Stimulated activated CD8-positive, alpha-beta memory T cell treated with anti-CD3 and anti-CD28 coated beads, Interleukin-15, amount 100 ng/mL, for 4 hours (primary cell): Measurements from ENCODE around the gene ATP1A1.

Source experiments
- DNase-seq, 2 donors: peaks; one replicate each; pipeline ENCODE4 v3.0.0-alpha.2; 2020; ENCODE audit warnings: low read depth in 2 of 2

ATP1A1 gene

DNA sequence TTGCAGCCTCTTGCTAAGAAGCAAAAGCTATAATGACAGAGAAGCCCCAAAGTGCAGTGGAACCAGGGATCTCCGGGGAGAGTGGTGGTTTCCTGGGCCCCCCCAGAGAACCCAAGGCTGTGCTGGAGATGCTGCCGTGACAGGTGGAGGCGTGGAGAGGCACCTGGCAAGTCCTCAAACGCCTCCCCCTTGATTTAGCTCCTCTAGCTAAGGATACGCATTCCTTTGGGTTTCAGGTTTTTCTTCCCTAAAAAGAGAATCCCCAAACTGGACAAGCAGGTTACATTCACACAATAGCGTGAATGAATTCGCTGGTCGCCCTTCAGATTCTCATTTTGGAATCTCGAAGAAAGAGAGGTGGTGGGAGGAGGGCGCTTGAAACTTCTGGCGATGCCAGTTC is 853 bp upstream of the ATP1A1 start:
- DNase-seq, result no peak

DNA sequence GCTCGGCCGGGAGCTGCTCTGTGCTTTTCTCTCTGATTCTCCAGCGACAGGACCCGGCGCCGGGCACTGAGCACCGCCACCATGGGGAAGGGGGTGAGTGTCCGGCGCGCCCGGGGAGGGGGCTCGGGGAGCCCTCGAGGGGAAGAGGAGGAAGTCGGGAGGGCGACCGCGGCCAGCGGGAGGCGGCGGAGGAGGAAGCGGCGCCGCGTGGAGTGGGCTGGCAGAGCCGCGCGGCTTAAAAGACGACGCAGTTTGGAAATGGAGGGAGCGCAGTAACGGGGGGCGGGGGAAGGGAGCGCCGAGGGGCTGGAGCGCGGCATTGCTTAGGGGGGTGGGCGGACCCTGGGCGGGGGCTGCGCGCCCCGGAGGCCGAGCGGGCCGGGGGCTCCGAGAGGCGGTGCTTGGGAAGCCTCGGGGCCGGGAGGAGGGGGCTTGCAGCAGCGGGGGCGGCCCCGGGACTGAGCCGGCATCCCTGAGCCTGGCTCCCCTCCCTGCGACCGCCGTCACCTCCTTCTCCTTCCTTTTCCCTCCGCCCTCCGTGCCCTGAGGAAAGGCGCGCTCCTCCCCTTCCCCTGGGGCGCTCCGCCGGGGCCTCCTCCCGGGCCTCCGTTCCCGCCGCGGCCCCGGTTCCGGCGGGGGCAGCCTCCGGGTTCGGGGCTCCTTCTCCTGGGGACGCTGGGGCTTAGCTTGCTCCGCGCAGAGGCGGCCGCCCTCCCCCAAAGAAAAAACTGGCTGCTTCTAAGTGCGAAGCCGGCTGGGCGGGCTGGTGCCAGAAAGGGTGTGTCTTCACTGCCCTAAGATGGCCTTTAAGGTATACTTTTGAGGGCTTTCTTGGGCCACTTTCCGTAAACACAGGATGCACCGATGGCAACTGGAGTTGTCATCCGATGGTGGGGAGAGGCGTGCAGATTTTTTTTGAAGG is 648 bp downstream of the ATP1A1 start:
- peak; percentile 30 to 32 for DNase-seq

DNA sequence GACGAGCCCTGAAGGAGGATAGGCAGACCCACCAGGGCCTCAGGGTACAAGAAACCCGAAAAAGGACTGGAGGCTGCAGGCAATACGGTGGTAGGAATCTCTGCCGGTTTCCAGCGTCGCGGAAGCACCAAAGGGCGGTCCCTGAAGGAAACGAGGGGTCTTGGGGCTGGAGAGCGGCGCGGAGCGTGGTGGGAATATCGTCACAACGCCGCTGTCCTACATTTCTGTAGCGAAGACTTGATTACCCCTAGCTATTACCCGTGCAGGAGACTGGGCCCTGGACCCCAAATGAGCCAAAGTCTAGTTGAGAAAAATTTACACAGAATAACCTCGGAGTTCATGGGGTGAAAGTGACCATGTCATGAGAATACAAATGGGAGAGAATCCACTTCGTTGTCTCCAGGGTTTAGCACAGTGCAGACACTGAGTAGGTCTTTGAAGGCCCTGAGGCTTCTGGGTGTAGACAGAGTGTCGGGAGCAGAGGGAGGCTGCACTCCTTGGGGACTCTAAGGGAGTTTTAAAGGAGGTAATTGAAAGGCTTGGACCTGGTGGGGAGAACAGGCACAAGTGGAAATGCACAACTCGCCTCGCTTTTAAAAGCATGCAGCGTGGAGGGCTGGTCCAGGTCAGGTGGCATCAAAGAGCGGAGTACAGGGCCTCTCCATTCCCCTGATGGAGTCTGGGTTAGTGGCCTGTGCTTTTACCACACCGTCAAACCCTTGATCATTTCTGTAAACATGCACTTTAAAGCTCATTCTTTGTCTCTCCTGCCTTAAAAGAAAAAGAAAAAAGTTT is 1.5 kb downstream of the ATP1A1 start:
- no peak for DNase-seq

DNA sequence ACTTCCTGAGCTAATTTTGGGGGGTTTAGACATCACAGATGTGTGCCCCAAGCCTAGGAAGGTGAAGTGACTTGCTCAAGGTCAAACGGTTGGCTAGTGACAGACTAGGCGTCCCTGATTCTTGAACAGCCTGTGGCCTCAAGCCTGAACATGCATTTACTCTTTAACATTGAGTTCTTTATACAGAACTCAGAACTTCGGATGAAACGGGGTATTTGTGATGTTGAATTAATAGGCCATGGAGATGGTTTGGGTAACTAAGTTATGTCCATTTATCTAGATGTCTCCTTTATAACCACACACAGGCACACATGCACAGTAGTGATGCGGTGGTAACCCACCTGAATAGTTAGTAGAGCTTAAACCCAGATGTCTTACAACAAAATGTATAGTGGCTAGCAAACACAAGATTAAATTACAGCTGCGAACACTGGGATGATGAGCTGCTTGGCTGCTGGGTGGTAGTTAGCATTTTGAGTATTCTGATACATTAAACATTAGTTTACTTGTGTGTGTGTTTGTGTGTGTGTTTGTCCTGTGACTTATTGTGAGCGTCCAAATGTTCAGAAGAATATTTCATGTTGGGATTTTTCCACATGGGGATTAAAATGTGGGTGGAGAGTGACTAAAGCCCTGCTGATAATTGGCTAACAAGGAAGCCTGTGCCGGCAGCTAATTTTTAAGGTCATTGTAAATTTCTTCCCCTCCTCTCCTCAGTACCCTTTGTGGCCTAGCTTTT is 2.3 kb downstream of the ATP1A1 start:
- DNase-seq, result no peak

DNA sequence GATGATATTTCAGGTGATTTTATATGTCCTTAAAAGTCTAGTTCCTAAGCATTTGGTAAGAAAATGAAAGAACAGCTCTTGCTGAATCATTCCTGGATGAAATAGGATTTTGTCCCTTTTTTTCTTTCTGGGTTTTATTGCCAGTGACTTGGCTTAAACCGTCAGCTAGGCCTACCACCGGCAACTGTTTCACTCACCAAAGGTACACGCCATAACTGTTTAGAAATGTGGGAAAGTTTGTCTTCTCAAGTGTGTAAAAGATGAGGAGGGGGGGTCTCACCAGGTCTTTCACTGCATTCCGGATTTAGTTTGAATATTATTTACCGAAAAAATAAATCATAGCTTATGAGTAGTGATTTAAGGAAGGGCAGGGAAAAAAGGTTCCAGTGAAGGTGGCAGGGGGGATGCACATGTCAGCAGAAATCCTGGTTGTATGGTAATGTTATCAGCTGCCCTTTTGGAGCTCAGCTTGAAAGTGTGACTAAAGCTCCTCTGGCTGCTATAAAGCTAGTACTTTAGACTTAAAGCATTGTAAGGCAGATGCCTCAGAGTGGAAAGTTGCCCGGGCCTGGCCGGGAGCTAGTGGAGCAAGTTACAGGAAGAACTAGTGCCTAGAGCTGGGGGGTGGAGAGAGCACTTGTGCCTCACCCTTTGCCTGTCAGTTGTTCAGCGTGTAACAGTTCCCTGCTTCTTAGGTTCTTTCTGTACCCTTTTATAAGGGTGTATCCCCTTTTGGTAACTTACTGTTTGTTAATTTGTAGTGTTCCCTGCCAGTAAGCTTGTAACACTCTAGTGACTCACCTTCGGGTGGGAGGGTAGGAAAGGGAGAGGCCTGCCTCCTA is 3.1 kb downstream of the ATP1A1 start:
- no peak for DNase-seq

DNA sequence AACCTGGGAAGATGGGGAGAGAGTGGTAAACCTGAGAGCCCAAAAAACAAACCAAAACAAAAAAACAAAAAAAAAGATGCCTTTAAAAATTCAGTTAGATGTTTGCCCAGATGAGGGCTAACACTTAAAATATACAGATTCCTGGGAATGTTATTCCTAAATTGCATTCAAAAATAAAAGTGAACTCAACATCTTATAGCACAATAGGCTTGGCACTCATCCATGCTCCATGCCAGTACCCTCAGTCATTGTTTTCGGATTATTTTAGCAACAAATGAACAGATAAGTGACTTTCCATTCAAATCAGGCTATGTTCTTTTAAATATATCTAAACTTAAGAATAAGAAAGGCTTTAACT is 3.7 kb downstream of the ATP1A1 start:
- no peak for DNase-seq

DNA sequence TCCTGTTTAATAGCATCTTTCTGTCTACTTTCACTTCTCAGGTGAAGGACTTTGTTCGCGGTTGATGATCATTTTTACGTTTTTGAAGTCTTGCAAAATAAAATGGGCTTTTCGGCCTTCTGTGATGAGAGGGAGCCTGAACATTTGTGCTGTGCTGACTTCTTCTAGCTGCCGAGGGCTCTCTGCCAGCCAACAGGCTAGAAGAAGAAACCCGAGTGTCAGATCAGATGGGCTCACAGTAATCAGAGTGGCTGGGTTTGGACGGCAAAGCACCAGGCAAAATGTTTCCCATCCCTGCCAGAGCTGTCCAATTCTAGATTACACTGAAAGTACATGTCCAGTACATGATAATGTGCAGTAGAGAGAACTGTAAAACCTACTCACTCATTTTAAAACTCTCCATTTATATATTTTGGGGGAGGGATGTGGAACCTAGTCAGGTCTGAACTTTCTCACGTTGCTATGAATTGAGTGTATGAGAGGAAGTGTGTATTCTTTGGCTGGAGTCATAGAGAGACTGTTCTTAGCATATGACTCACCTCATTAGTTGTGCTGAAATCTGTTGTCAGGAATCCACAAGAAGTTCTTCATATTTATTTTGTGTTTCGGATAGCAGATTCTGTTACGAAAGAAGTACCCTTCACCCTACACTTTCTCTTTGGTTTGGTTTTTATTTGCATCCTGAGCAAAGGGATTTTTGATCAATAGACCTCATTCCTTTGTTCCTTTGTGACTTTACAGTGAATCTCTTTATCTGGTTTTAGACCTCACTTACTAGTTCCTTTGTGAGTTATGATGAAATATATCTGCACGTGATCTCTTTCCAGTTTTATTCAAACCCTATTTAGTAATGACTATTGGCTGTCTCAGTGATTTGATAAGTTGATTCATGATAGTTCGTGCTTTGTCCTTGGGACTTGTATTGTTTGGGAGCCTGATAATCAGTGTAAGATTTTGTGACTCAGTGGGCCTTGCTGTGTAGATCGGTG is 4.8 kb downstream of the ATP1A1 start:
- no peak for DNase-seq

DNA sequence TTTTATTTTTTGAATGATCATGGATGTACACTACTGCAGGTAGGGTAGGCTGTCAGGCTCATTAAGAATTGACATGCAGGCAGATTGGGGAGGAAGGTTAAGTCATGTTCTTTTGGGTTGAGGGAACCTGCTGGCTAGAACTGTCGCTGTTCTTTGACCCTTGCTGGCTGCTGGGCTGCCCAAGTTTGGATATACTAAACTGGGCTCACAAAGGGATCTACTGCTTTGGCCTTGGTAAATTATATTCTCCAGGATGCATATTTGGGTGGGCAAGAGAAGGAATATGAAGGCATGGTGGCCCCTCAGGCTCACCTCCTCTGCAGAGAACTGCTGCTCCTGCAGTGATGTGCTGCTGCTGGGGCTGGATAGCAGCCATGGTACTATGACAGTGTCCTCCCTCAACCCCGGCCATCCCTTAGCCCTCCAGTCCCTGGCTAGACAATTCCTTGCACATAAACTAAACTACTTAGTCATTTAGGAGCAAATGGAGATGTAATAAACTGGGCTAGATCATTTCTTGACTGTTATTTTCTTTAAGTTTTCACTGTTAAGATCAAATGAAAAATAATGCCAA is 6.1 kb downstream of the ATP1A1 start:
- DNase-seq, result no peak

DNA sequence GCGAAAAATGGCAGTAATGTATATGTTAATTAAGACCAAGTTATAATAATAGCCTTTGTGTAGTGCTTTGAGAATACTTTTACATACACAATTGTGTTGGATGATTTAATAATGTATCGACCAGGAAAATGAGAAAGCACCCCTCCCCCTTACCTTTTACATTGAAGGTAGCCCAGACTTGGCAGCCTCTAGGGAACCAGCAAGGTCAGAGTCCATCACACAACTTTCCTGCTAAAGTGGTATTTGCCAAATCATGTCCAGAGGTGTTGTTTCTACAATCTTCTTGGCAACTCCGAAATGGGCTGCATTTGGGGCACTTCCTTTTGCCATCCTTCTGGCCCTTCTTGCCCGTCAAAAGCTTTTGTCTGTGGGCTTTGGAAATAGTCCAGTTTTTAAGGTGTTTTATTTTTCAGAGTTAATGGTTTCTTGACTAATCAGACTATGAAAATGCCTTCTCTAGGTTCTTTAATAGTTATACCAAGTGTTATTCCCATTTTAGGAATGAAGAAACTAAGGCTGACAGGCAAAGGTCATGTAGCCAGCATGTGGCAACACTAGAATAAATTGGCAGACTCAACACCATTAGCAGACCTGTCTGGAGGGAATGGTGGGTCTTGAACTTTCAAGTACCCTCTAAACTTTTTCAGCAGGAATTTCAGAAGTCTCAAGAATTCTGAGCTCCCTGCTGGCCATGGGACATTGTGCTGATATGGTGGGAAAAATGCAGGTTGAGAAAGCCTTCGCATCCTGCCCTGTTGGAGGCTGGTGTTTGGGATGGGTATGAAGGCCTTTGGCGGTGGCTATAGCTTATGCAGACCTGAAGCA is 6.8 kb downstream of the ATP1A1 start:
- DNase-seq, result no peak

DNA sequence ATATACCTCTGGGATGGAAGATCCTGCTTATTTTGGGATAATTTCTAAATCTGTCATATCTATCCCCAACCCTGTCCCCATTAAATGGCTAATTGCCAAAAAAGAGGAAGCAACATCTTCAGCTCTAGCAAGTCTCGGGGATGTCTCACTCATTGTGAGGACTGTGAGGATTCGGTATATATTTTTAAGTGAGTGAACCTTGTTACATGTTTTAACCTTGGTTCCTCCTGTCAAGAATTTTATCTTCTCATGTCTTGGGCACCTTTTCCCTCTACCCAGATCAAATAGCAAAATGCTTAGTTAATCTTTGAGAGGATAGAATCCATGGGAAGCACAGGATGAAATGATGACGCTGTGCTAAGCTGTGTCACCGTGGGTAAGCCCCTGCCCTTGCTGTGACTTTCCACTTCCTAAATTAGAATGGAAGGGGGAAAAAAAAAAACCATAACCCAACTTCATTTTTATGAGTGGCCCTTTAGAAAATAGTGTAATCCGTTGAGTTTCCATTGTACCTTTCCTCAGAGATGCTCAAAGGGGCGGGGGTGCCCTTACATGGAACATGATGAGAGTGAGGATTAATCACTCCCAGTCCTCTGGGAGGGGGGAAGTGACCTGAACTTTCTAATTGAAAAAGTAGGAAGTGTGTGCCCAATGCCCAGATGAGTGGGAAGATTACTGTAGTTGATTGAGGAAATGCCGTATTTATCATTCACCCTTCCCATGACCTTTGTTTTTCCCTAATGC is 7.6 kb downstream of the ATP1A1 start:
- no peak for DNase-seq

DNA sequence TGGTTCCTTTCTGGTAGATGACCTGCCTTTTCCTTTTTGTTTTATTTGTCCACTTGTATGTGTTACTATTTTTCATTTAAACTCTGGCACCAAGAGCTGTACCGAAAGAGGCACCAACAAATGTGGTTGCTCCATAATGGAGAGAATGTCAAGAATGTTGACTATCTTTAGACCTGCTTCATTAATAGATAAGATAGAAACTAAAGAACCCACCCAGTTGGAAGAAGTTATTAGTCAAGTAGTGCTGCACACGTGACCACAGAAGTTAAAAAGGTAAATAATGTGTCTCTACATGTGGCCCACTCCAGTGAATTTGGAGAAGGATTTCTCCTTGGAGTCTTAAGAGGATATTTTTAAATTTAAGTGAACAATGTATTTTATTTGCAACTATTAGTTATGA is 9.3 kb downstream of the ATP1A1 start:
- DNase-seq, result no peak

DNA sequence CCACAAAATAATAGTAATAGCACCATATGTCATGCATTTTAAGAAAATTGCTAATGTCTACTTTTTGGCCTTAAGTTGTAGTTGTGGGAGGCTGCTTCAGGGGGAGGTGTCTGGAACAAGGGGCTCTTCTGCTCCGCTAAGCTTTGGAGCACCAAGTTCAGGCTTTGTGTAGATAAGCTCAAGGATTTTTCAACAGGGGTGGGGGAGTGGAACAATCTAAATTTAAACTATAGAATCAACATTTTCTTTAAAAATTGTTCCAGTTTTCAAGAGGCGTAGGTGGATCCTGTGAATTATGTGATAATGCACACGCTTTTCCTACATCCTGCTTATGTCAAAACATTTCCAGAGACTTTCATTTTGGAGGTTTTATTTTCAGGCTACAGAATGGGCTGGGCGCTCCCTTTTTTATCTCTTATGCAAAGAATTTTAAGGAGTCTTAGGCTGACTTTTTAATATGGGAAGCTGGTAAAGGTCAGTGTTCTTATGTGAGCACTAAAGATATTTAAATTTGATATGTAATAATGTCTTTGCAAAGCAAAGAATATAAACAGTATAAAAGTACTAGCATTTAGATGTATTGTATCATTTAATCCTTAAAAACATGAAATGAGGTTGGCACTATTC is 9.9 kb downstream of the ATP1A1 start:
- no peak for DNase-seq

DNA sequence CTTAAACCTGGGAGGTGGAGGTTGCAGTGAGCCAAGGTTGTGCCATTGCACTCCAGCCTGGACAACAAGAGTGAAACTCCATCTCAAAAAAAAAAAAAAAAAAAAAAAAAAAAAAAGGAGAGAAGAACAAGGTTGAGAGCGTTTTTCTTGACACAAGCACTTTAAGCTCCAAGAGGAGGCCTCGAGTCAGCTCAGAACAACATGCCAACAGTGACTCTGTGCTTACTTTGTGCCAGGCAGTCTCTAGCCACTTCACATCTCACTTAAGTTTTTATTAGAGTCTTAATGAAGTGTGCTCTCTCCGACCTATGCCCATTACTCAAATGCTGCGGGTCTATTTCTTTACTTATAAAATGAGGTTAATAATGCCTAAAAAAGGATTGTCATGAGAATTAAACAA is 13.0 kb downstream of the ATP1A1 start:
- DNase-seq, result no peak

DNA sequence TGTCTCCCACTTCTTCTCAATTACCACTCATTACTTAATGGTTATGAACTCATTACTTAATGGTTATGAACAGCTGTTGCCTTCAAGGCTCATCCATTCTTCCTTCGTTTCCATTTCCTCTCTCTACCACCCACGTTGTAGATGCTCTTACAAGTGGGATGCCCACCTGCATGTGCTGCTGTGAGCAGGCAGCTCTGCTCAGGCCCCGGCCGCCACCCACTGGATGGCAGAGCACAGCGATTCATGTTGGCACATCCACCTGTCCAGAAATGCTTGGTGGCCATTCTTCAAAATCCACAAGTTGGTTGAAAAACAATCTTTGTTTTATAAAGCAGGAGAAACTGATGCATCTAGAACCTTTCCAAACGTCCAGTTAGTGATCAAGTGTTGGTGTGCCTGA is 14.5 kb downstream of the ATP1A1 start:
- DNase-seq, result no peak

DNA sequence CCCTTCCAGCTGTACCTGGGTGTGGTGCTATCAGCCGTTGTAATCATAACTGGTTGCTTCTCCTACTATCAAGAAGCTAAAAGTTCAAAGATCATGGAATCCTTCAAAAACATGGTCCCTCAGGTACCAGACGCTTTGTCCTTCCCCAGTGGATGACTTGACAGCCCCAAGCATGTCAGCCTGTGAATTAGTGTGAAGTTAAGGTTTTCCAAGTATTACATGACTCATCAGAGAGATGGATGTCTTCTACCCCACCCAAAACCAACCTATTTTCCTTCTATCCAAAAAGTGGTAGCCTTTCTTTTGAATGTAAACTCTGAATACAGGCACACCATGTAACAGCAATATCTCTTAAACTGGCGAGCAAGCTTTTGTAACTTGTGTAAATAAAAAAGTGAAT is 15.1 kb downstream of the ATP1A1 start:
- no peak for DNase-seq

DNA sequence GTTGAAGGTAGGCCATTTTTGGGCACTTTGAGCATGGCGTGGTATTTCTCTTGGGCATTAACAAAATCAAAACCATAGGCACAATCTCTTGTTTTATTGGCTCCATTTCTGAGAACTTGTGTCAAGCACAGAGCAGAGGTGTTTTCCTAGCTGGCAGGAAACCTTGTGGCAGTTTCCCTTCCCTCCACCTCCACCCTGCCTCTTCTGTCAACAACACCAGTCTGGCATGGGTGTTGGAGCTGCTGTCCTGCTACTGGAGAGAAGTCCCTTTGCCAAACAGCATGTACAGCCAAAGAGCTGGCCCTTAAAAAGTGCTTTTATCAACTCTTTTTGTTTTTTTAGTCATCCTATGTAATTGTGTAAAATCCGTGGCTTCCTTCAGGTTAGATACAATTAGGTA is 16.0 kb downstream of the ATP1A1 start:
- no peak for DNase-seq

DNA sequence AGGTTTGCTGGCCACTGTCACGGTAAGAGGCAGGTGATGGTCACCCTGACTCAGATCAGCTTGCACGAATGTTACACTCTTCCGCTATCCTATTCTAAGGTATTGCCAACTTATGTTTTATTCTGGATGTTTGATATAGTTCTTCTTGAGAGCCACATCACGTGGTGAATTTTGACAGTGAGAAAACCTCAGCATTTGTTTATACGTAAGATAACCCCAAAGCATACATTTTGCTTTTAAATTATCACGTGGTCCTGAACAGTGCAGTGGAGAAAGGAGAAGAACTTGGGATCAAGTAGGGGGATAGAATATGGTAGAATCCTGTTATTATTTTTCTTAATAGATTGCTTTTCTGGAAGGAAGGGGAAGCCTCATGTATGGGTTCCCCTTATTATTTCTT is 16.6 kb downstream of the ATP1A1 start:
- no peak for DNase-seq

DNA sequence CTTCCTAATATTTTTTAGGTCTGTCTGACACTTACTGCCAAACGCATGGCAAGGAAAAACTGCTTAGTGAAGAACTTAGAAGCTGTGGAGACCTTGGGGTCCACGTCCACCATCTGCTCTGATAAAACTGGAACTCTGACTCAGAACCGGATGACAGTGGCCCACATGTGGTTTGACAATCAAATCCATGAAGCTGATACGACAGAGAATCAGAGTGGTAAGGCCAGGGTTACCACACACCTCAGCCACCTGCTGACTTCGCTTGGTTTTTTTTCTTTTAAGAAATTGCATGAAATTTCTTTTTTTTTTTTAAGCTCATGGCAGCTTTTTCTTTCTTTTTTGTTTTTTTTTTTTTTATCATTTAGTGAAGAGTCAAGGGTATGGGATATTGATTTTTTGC is 17.2 kb downstream of the ATP1A1 start:
- peak in 1 of 2 donors; percentile 27 for DNase-seq
